Chondrocyte (in vitro differentiated cells): ENCODE results near the gene UBE2QL1. TPM values are rescaled to one million over a fixed set of nuclear protein-coding genes. Genes with fewer than 3 reads are reported as not detected.

Source experiments
- DNase-seq: peaks from one replicate; pipeline ENCODE4 v3.0.0; 2021; ENCODE audit warnings: mixed read lengths, low spot score
- H3K27ac Mint-ChIP-seq: one replicate; pipeline ENCODE4 v1.8.0; 2021; ENCODE audit warnings: mild to moderate bottlenecking, moderate library complexity, mixed read lengths; ENCODE audit not compliant: unreplicated experiment
- H3K27me3 Mint-ChIP-seq: 2 replicates; pipeline ENCODE4 v1.8.0; 2021; ENCODE audit warnings: low read depth, mixed read lengths
- H3K36me3 Mint-ChIP-seq: 2 replicates; pipeline ENCODE4 v1.8.0; 2021; ENCODE audit warnings: low read depth, mixed read lengths
- H3K4me1 Mint-ChIP-seq: 2 replicates; pipeline ENCODE4 v1.8.0; 2021; ENCODE audit warnings: low read depth, mild to moderate bottlenecking, mixed read lengths
- H3K4me3 Mint-ChIP-seq: one replicate; pipeline ENCODE4 v1.8.0; 2021; ENCODE audit warnings: mild to moderate bottlenecking, moderate library complexity, mixed read lengths; ENCODE audit not compliant: unreplicated experiment
- H3K9me3 Mint-ChIP-seq: 2 replicates; pipeline ENCODE4 v1.8.0; 2021; ENCODE audit warnings: low read depth, mixed read lengths
- total RNA-seq: library from RNA; stranded (reverse); gene quantifications from 3 replicates; pipeline ENCODE4 v1.2.1, GENCODE V29; 2021
- TF ChIP-seq, protein P1 (sequence below): fragments of 200-600 bp; sonication (generic); IDR thresholded peaks from 2 replicates; pipeline ENCODE4 v1.5.0; 2021; ENCODE audit warnings: antibody characterized with exemption, mild to moderate bottlenecking, moderate library complexity

Gene UBE2QL1
- total RNA-seq, 1 donor from 2014 or later = 0.17 TPM

DNA sequence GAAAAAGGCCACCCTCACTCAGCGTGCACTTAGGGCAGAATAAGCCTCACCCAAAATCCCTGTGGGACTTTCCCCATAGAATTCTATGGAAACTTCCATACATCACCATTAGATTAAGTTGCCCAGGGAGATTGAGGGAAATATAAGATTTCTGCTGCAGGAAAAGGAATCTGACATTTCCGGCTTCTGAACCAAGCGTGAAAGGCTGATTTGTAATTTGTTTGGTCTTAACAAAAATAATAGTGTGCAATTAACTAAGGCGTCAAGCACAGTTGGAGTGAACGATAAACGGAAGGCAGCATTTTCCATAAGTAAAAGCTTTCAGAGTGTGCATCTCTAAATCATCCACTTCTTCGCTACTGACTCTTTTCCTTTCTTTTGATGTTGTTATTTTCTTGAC, 14.0 kb downstream of the UBE2QL1 start:
- H3K36me3 Mint-ChIP-seq = no peaks in the 10 kb centered on the region
- H3K27ac Mint-ChIP-seq = no peak overlapping the region
- H3K4me3 Mint-ChIP-seq = no peak overlapping the region
- no peaks in the 10 kb centered on the region for H3K4me1 Mint-ChIP-seq
- DNase-seq = no peak
- peaks cover 17% of the 10 kb centered on the region for H3K27me3 Mint-ChIP-seq
- no peaks in the 10 kb centered on the region for H3K9me3 Mint-ChIP-seq
- TF ChIP-seq, protein P1, sequence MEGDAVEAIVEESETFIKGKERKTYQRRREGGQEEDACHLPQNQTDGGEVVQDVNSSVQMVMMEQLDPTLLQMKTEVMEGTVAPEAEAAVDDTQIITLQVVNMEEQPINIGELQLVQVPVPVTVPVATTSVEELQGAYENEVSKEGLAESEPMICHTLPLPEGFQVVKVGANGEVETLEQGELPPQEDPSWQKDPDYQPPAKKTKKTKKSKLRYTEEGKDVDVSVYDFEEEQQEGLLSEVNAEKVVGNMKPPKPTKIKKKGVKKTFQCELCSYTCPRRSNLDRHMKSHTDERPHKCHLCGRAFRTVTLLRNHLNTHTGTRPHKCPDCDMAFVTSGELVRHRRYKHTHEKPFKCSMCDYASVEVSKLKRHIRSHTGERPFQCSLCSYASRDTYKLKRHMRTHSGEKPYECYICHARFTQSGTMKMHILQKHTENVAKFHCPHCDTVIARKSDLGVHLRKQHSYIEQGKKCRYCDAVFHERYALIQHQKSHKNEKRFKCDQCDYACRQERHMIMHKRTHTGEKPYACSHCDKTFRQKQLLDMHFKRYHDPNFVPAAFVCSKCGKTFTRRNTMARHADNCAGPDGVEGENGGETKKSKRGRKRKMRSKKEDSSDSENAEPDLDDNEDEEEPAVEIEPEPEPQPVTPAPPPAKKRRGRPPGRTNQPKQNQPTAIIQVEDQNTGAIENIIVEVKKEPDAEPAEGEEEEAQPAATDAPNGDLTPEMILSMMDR = no peak

DNA sequence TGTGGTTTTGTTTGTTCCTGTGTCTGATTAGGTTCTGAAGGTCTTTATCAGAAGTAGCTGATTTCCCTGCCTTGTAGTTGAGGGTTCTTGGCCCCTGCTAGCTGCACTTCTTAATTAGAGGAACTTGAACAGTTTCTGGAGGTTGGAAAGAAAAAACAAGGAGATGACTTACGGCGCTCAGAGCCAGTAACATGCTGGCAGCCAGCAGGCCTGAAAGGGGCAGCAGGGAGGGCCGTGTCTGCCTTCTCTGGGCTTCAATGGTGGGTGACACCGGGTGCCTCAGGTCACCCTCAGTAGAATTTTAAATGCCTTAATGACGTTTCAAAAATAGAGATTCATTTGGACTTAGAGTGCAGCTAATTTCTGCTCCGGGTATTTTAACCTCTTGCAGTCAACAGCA, 15.8 kb downstream of the UBE2QL1 start:
- H3K9me3 Mint-ChIP-seq = no peaks in the 10 kb centered on the region
- TF ChIP-seq, protein P1 = no peak
- peaks cover 29% of the 10 kb centered on the region for H3K27me3 Mint-ChIP-seq
- H3K4me3 Mint-ChIP-seq = no peak overlapping the region
- H3K27ac Mint-ChIP-seq = no peak overlapping the region
- no peaks in the 10 kb centered on the region for H3K36me3 Mint-ChIP-seq
- H3K4me1 Mint-ChIP-seq = no peaks in the 10 kb centered on the region
- no peak for DNase-seq

DNA sequence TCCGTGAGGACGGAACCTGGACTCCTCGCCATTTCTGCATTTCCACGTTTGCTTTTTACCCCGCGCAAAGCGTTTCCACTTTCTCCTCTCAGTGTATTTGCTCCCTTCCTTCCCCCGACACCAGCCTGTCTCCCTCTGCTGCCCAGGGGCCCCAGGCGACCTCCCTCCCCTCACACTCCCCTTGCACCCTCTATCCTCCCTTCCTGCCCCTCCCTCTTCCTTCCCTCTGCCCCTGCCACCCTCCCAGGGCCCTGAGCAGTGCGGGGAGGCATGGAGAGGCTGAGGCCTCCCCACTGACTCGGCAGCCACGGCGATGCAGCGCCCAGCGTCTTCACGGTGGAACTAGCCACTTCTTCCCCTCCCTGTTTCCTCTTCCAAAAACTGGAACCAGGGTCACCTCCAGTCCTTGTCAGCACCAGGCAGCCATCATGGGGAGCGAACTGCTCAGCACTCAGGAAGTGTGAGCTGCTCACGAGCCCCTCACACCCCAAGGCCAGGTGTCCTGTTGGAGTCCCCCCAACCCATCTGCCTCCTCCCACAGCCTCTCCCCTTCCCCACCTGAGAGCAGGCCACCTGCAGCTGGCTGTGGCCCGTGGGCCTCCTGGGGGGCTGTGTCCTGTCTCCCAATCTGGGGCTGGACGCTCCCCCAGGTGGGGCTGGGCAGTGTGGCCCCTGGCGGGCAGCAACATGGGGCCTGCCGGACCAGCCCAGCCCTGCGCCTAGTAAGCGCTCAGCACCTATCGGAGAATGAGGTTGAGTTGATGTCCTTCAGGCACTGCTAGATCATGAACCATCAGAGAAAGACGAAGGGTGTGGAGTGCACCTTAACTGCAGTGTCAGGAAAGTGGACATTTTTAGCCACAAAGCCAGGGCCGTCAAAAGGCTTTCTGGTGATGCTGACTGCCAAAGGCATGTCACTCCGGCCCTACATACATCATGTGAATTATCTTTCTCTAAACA, 17.5 kb downstream of the UBE2QL1 start:
- peaks cover 29% of the 10 kb centered on the region for H3K27me3 Mint-ChIP-seq
- H3K9me3 Mint-ChIP-seq = peaks cover under 1% of the 10 kb centered on the region
- no peak for DNase-seq
- no peaks in the 10 kb centered on the region for H3K36me3 Mint-ChIP-seq
- H3K4me1 Mint-ChIP-seq = no peaks in the 10 kb centered on the region
- TF ChIP-seq, protein P1 = no peak
- no peak overlapping the region for H3K4me3 Mint-ChIP-seq
- no peak overlapping the region for H3K27ac Mint-ChIP-seq

DNA sequence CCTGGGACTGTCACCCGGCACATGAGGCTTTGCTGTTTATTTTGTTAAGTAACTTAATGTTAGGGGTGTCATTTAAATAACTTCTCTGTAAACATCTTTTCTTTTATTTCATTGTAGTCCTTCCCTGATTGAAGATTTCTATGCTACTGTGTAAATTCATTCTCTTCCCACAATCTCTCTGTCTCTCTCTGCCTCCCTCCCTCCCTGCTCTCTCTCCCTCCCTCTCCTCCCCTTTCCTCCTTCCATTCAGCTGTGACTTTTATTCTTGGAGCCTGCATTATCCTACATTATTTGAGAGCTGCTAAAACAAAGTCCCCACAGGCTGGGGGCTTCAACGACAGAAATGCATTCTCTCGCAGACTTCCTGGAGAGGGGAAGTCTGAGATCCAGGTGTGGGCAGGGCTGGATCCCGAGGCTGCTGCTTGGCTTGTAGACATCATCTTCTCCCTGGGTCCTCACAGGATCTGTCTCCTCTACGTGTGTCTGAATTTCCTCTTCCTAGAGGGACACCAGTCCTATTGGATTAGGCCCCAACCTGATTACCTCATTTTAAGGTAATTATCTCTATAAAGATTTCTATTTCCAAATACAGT, 18.4 kb downstream of the UBE2QL1 start:
- no peak overlapping the region for H3K4me3 Mint-ChIP-seq
- no peak for DNase-seq
- H3K9me3 Mint-ChIP-seq = peaks cover 5% of the 10 kb centered on the region
- H3K27me3 Mint-ChIP-seq = peaks cover 24% of the 10 kb centered on the region
- no peaks in the 10 kb centered on the region for H3K36me3 Mint-ChIP-seq
- no peaks in the 10 kb centered on the region for H3K4me1 Mint-ChIP-seq
- TF ChIP-seq, protein P1 = no peak
- H3K27ac Mint-ChIP-seq = no peak overlapping the region

DNA sequence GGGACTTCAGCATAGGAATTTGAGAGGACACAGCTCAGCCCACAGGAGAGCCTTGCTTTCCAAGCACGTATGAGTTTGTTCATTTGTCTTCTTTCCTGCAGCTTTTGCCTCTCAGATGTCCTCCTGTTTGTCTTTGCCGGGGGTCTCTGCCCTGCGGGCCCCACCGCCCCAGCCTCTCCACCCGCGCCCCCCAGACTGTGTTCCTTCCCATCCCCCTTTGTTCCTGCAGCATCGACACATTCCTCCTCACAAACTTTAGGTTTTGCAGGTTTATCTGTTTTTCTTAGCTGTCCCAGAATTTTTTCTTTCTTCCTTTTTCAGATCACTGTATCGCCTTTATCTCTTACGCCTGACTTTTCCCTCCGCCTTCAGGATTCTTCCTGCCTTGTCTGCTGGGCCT, 18.9 kb downstream of the UBE2QL1 start:
- H3K4me1 Mint-ChIP-seq = no peaks in the 10 kb centered on the region
- DNase-seq = no peak
- no peak overlapping the region for H3K27ac Mint-ChIP-seq
- peaks cover 24% of the 10 kb centered on the region for H3K27me3 Mint-ChIP-seq
- TF ChIP-seq, protein P1 = no peak
- no peak overlapping the region for H3K4me3 Mint-ChIP-seq
- H3K36me3 Mint-ChIP-seq = no peaks in the 10 kb centered on the region
- H3K9me3 Mint-ChIP-seq = peaks cover 5% of the 10 kb centered on the region
